NCI-H748 (cell line): ENCODE results near the gene DNAH9.

Source experiments
- DNase-seq: peaks from one replicate; lab custom pipeline; 2025; ENCODE audit not compliant: unreplicated experiment; lab: John Stamatoyannopoulos, UW

Gene DNAH9

DNA sequence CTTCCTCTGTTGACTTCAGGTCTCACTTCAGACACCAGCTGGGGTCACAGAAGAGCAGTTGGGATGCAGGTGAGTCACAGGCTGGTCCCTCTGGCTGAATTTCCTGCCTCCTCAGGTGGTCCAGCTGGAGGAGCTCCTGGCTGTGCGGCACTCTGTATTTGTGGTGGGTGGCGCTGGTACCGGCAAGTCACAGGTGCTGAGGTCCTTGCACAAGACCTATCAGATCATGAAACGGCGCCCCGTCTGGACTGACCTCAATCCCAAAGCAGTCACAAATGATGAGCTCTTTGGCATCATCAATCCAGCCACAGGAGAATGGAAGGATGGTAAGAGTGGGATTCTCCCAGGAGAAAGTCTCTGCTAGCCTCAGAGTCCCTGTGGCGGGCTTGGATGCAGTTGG, 149.2 kb downstream of the DNAH9 start:
- no peak for DNase-seq

DNA sequence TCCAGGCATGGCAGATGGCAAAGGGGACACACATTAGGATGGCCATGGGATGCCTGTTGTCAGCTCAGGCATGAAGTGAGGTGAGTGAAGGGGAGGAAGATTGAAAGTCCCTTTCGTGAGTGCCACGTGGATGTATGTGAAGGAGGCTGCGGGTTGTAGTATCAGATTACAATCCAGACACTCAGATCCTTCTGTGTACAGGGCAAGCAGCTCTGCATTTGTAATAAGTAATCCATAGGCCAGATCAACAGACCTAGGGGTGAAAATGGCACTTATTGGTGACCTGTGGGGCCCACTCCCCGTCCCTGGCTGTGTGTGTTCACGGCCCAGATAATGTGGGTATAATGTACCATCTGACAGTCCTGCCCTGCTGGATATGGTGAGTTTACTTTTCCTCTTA, 159.5 kb downstream of the DNAH9 start:
- DNase-seq: no peak

DNA sequence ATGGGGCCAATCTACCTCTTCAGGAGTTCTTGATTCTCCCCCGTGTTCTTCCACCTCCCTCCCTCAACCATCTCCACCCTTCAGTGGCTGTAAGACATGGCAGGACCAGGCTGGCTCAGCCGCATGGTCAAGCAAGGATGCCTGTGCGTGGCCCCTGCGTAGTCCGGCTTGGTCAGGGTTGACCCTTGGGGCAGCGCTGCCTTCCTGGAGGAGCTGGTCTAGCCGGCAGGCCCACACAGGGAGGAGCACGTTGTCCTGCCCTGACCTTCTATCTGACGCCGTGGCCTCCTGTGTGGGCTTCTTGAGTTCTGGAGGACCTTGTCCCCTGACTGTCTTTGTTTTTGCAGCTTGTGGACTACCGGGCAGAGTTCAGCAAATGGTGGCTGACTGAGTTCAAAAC, 169.8 kb downstream of the DNAH9 start:
- DNase-seq: no peak

DNA sequence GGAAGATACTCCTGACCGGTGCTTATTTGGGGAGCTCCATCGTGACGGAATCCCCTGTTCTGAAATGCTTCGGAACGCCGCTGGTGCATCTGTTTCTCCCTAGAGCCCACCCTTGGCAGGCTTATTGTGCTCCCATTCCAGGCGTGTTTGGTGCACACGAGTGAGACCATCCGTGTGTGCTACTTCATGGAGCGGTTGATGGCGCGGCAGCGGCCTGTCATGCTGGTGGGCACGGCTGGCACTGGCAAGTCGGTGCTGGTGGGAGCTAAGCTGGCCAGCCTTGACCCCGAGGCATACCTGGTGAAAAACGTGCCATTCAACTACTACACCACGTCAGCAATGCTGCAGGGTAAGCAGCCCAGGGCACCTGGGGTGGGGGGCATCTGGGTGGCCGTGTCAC, 170.7 kb downstream of the DNAH9 start:
- DNase-seq: no peak

DNA sequence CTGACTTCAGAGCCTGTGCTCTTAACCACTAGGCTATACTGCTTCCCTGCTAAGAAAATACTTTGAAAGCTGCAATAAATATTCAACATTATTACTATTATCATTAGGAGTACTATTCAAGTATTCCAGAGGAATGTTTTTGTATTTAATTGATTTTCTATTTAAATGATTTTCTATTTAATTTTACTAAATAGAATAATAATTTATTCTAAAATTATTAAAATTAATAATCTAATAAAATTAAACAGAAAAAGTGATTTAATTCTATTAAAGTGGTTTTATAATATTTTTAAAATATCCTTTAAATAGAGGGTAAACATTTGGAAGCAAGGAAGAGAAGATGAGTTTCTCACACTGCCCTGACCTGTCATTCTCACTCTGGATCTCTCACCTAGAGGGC, 173.8 kb downstream of the DNAH9 start:
- DNase-seq: no peak

DNA sequence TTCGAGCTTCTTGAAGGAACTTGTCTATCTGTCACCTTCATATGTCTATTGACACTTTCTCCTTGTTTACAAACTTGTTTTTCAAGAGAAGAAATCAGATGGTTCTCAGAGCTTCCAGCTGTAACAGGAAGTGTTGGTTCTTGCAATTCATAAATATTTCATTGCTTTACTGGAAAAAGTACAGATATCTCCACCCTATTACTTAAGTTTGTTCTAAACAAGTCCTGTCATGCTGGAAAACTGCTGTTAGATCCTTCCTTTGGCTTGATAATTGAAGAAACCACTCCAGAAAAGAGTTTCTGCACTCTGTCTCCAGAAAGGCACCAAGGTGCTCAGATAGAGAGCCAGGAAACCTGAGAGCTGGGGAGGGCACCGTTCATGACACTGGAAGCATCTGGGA, 181.6 kb downstream of the DNAH9 start:
- DNase-seq: no peak

DNA sequence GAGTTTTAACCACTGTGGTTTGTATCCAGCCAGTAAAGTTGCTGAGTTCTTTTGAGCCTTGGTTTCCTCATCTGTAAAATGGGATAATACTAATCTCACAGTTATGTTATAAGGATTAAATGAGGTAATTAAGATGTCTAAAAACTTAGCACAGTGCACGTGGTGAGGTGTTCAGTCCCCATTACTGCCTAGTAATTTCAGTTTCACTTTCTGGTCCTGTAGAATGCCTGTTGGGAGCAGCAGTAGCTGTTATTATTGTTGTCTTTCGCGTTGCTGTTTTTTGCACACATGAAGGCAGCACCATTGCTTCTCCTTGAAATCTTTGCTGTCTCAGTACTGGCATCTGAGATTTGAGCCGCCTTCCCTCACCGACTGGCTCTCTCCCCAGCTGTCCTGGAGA, 182.4 kb downstream of the DNAH9 start:
- DNase-seq: no peak

DNA sequence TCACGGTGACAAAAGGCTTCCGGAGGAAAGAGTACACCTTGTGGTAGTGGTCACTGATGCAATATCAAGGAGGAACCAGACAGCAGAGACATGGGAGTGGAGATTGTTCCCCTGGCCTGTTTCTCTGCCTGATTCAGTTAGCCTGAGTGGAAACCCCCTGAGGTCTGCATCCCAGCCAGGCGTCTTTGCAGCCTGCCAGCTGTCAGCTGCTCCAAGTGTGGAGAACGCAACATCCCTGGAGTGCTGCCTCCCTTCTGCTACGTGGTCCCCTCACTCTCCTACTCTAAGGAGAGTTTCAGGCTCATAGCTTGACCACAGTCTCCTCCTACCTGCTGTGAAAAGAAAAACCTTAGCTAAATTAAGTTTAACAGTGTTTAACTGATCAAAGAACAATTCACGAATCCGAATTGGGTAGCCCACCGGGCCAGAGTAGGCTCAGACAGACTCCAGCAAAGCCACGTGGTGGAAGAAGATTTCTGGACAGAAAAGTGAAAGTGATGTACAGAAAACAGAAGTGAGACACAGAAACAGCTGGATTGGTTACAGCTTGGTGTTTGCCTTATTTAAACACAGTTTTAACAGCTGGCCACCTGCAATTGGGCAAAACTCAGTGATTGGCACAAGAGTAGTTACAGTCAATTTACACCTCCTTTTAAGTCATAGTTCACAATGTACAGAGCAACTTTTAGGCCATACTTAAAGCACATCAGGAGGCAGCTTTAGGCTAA, 188.6 kb downstream of the DNAH9 start:
- DNase-seq: no peak

DNA sequence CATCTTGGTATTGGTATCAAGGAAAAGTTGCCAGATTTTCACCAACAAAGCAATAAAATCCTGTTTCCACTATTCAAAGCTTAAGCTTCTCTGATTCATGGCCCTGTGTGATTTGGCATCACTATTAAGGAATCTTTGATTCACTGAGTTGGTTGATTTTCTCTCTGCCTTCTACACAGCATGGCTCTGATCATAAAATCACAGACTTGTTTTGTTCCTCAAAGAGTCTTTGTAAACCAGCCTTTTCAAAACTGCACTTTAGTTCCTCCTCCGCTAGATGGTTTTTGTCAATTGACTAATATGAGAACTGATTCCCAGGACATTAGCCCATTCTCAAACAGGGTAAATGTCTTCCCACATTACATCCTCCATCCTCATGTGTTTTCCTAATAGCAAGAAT, 197.6 kb downstream of the DNAH9 start:
- no peak for DNase-seq

DNA sequence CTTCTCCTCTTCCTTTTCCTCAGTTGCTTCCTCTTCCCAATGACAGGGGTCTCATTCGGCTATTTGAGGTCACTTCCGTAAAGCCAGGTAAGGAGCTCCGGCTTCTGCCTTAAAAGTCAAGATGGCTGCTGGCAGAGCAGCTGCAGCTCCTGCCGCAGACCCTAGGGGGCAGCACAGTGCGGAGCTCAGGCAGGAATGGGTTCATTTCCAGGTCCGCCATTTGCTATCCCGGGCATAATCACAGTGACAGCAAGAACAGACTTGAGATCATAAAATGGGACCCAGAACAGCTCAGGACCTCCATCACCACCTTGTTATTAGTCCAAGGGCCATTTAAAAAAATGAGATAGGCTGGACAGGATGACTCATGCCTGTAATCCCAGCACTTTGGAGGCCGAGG, 199.5 kb downstream of the DNAH9 start:
- DNase-seq: no peak

DNA sequence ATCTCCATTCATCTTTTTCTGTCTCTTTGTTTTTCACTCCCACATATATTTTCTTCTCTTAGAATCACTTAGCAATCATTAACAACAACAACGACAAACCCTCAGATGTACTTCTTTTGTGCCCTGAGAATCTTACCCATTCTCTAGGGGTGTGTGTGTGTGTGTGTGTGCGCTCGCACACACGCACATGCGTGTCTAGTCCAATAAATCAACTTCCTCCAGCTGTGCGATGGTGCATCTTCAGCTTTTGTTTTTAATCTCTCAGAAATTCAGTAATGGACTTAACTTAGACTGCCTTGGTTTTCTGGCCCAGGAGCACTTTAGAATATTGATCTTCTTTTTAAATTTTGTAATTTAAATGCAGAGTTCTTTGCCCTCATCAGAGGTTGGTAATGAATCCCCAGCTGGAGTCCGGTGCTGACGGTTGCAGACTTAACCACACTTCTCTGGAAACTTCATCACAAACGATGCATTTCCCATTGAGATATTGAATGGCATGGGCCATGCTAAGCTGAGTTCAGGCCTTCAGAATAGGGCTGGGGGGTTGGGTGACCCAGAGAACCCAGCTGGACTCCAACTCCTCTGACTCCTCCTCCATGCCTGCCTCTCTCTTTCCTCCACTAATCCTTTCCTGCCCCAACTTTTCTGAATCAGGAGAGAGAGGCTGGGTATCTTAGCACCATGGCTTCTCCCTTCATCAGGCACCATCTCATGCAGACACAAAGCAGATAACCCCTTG, 205.1 kb downstream of the DNAH9 start:
- no peak for DNase-seq

DNA sequence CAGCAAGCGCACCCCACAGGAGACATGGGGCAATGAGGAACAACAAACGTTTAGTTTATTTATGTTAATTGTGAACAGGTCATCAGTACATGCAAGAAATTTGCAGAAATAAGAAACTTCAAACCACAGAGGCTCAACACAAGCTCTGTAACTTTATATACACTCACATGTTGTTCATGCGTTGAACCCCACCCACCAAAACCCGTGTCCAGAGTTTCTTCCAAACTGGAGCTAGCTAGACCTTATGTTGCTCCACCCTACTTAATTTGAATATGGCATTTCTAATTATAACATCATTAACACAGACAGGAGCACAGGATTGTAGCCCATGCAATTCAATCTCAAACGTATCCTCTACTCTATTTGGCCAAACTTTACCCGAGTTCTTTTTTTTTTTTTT, 206.9 kb downstream of the DNAH9 start:
- no peak for DNase-seq

DNA sequence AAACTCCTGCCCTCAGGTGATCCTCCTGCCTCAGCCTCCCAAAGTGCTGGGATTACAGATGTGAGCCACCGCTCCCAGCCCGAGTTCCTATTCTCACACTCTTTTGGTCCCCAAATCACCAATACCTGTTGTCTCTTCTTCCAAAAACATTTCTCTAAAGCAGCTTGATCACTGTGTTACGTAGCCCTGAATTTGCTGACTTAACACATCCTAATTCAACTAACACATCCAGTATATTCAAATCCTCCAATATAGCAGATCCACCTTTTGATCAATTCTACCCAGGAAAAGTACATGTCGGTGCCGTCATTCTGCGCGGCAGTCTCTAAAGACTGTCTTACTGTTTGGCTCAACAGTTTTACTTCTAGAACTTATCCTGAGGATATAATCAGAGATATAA, 207.7 kb downstream of the DNAH9 start:
- no peak for DNase-seq

DNA sequence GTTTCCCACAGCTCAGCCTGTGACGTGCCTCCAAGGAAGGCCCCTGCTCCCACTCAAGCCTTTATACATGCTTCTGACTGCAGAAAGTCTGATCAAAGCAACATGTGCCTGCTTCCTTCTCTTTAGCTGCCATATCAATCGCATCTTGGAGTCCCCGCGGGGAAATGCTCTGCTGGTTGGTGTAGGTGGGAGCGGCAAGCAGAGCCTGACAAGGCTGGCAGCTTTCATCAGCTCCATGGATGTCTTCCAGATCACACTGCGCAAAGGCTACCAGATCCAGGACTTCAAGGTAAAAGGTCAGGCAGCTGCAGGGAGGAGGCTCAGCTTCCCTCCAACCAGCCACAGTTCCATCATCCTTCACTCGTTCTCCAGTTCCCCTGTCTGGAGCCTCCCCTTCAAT, 209.3 kb downstream of the DNAH9 start:
- no peak for DNase-seq

DNA sequence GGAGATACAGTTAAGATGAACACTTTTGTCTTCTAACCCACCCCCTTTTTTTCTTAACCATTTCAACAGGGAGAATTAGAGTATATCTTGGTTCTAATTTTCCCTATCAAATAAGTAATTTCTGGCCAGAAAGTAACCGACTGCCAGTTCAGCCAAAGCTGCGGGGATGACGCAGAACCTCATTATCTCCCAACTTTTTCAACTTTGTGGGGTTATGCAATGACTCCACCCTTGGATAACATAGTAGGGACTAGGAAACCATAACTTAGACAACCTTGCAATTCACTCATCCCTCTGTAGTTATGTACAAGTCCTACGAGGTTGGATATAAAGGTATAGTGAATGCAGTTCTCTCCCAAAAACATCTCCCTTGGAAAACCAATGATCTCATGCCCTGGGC, 215.0 kb downstream of the DNAH9 start:
- no peak for DNase-seq

DNA sequence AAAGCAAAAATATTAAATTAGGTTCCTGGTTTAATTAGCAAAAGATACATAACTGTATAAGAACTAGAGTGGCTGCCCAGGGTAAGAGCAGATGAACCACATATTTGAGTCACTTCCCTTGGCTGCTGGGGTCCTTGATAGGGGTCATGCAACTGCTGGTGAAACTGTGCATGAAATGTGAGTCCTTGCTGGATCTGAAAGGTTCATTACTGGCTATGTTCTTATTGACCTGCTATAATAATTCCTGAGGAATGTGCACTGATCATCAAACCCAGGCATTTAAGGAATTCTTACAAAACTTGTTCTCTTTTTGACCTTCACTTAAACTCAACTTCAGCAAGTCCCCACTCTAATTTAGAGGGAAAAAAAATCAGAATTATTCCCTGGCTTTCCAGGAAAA, 215.6 kb downstream of the DNAH9 start:
- no peak for DNase-seq

DNA sequence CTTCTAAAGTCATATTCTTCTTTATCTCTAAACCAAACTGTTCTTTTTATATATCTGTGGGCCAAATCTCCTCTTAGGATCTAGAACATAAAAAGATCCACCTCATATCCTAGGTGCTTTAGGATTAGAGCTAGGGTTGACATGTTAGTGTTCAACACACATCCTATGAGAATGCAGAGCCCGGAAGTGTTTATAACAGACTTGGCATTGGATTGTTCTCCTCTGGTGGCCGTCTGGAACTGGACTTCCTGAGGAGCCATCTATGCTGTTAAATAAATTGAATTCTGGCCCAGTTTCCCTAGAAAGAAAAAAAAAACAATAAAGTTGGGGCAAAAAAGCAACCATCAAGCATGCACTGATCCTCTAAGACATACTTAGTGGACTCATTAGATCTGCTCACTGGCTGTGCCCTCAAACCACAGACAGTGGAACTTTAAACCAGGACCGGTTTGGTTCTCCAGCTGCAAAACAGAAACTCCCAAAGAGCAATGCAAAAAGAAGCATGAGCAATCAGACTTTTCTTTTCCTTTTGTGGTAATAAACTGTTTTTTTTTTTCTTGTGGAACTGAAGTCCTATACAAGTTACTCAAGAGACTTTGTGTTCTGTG, 216.5 kb downstream of the DNAH9 start:
- DNase-seq: no peak

DNA sequence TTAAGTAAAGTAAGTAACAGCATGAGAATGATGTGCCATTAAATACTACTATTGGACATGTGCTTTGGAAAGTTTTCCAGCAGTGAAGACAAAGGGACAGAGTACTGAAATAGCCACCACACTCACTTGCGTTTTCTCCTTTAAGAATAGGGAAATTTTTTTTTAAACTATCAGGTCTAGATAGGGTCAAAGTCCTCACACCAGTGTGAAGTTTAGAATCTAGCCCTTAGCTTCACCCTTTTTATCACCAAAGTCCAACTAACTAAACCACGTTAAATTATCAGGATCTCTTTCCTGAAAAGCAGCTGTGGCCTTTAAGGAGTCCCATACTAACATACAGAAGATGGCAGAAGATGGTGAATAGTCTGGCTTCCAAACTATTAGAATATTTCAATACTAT, 218.1 kb downstream of the DNAH9 start:
- DNase-seq: no peak

DNA sequence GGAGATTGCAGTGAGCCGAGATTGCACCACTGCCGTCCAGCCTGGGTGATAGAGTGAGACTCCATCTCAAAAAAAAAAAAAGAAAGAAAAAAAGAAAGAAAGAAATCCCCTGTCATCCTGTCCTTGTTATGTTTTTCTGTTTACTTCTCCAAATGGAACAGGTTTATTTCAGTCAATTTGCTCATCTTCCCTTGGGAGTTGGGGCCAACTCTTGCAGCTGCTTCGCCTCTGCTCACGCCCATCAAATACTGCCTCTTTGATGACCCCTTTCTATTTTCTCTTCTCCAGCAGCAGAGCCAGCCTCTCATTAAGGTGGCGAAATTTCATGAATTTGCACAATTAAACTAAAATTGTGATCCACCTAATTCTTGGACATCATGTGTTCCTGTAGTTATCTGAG, 225.6 kb downstream of the DNAH9 start:
- DNase-seq: no peak

DNA sequence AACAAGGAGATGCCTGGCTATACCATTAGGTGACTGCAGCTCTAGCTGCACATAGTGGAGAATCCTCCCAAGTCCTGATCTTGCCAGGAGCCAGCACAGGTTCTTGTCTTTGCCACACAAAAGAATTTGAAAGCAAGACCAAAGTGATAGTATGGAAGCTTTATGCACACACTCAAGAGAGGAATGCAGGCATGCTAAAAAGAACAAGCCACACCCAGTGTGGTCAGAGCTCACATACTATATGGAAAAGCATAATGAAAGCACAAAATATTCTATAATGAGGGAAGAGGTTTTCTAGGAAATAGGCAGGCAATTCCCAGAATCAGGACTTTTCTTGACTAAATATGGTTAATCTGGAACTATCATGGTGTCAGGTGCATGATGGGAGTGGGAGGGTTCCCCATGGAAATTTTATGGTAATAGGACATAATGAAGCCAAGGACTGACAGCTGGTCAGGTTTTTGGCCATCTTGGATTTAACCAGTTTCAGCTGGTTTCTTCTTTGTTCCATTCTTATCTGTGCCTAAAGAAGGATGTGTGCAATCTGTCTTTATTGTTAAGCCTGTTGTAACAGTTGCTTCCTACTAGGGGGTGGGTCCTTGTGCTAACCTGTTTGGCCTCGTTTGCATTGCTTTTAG, 227.4 kb downstream of the DNAH9 start:
- DNase-seq: no peak

DNA sequence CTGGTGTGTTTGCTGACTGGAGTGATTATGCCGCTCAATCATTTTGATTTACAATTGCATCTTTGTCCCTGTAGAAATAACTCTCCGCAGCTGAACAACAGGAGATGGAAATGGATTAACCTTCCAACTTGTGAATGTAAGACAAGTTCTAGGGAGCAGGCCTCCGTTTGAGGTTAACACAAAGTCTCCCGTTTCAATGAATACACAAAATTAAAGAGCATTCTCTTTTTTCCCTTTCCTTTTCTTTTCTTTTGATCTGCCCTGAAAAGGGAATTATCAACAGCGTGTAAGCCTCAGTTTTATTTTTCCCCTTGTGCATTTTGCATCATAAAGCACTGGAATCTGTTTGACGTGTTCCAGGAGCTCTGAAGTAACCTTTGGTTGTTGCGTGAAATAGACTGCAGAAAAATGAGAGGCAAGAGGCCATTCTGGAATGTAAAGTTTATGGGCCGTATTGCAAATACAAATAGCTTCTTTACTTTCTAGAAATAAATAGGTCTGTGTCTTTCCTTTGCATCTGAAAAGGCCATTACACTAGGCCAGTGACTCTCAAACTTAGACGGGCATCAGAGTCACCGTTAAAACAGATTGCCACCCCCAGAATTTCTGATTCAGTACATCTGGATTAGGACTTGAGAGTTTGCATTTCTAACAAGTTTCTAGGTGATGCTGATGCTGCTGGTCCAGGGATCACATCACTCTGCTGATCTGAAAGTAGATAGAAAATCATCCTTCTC, 234.3 kb downstream of the DNAH9 start:
- DNase-seq: no peak
